HG02610 (cell line): ENCODE data around the gene EEIG1.

Source experiments
- ATAC-seq: cut with Tn5 transposase; IDR thresholded peaks from one replicate; pipeline ENCODE4 v1.9.1; 2021; ENCODE audit warnings: mild to moderate bottlenecking, moderate library complexity; ENCODE audit not compliant: unreplicated experiment

The EEIG1 gene

DNA sequence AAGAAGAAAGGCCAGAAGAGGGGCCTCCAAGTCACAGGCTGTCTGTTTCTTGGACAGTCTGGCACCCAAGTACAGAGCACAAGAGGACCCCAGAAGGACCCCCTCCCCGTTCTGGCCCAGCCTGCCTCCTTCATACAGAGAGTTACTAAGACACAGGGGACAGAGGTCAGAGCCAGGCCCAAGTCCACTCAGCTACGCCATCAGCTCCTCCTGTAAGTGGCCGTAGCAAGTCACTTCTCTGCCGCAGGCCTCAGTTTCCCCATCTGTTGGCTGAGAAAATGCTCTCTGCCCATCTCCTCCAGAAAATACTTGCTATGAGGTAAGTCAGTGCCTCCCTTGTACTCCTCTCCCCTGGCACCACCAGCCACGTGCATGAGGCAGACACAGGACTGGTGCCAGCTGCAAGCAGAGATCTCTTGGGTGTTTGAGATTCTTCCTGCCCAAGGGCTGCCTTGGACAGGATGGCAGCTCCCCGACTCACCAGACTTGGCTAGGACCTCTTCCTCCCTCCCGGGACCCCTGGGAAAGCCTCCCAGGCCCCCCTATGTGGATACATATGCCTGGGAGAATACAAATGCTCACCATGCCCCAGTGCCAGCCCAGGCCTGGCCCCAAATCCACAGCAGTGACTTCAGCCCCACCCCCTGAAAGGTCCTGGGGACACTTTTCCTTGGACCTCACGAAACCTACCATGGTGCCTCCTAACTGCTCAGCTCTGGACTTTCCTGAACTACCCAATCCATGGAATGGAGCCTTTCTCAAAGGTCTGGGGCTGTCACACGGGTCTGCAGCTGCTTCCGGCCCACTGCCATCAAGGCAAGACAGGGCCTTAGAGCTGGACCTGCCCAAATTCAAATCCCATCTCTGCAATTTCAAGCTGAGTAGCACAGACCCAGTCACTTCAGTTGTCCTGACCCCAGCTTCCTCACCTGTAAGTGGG lies 5.1 kb downstream of the EEIG1 start:
- ATAC-seq: no peak

GRCh38 chr9:127974769-127975261 lies 6.0 kb downstream of the EEIG1 start:
- no peak for ATAC-seq

DNA sequence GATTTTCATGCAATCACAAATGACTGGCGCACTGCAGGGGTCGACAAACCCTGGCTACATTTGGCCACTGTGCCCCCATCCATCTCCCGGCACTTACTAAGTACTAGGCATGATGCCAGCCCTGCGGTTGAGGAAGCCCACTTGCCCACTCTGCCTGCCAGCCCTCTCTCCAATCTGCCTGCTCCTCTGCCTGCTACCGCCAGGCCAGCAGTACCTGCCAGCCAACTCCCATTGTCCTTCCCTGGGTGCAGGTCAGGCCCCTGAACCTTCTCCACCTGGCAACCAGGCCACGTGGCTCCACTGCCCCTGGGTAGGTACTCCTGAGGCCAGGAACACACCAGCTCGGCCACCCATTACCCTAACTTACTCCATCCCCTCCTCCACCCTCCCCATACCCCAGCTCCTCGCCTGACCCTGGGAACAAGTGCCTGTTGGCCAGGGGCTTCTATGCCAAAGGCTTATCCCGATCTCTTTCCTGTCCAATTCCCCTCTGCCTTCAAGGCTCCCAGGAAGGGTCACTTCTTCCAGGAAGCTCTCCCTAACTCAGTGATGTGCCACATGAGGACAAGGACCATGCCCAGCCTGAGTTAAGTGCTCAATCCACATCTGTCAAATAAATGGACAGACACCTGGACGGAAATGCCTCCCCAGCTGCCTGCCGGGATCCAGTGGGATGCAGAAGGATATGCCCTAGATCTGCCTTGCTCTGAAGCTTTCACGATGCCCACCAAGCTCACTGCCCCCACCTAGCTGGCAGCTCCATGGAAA lies 6.6 kb downstream of the EEIG1 start:
- ATAC-seq: no peak

DNA sequence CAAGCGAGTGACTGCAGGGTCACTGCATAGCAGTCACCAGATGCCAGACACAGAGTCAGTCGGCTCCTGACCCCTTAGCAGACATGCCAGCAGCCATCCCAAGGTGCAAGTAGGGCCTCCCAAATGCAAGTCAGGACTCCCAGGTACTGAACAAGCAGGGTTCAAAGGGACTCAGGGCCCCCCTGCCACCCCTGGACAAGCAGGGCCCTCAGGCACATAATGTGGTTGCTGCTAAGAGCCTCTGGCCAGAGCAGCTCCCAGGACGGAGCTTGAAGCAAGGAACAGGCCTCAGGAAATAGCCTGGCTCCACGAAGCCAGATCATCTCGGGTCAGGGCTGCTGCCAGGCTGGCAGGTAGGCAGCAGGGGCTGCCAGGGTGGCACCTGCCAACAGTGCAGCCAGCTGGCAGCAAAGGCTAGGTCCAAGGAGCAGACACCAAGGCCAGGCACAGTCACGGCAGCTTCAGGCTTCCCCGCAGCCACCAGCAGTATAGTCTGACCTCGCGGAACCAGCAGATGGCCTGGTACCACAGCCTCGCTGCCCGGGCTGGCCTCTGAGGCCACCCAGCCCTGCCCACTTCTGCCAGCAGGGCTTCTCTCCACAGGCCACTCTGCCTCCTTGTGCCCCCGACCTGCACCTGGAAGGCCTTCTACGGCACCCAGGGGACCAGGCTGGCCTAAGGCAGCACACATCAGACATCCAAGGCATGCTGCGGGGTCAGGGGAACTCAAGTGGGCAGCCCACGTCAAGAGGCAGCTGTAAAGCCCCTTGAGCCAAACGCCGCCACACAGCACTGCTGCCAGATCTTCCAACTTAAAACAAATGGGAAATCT lies 7.4 kb downstream of the EEIG1 start:
- no peak for ATAC-seq

- ATAC-seq: no peak
These were observed 8.4 kb downstream of the EEIG1 start for GRCh38 chr9:127972236-127972871.

GRCh38 chr9:127971357-127972235 lies 9.2 kb downstream of the EEIG1 start:
- no peak for ATAC-seq

DNA sequence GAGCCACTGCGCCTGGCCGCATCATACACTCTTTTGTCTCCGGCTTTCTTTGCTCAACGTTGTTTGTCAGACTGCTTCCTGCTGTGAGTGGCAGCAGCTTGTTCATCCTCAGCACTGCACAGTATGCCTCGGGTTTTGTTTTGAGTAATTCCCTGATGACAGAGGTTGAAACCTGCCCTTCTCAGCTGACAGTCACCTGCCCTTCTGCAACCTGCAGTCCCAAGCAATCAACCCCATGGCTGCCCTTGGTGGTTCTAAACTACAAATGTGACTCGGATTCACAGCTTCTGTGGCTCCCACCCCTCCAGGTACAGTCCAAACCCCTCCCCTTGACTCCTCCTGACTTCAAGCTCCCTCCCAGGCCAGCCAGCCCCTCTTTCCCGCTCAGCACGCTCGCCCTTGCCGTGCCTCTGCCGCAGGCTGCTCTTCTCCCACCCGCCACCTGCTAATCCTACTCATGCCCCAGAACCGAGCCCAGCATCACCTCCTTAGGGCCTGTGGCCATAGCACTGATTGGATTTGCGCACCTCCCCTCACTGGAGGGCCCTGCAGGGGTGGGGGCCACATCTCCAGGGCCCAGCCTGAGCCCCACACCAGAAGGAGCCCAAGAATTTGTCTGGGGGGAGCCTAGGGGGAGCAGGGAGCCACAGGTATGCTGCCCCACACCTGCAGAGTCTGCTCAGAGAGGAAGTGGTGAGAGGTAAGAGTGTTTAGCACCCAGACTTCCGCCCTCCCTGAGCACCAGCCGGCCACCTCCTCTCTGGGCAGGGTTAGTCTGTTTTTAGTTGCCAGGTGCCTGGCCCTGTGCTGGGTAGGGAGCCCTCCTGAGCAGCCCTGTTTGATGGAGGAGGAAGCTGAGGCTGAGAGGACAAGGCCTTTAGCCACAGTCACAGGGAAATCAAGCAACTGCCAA lies 10.1 kb downstream of the EEIG1 start:
- peak; percentile 84 for ATAC-seq

DNA sequence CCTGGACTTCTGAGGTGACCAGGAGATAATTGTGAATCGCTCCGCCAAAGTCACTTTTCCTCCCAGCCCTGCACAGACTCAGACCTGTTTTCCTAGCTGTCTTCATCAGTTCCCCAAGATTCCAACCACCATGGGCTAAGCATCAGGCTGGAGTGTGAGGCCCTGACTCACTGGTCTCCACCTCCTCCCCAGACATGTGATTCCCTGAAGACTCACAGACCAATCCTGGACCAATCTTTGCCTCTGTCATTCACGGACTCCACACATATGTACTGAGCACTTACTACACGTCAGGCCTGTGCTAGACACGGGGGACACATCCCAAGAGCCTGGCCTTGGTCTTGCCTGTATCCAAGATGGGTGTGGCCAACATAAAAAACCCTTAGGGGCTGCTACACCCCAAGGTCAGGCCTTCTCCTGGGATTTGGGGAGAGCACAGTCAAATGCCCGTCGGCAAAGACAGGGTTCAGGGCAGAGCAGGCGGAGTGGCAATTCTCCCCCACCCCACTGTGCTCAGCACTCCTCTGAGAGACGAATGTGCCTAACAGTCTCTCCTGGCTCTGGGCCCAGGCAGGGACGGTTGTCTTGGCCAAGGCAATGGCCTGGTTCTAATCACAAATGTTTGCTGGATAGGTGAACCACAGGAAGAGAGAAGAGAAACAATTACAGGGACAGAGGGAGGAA lies 11.9 kb downstream of the EEIG1 start:
- no peak for ATAC-seq

- no peak for ATAC-seq
These were observed 12.7 kb downstream of the EEIG1 start for GRCh38 chr9:127968042-127968441.

DNA sequence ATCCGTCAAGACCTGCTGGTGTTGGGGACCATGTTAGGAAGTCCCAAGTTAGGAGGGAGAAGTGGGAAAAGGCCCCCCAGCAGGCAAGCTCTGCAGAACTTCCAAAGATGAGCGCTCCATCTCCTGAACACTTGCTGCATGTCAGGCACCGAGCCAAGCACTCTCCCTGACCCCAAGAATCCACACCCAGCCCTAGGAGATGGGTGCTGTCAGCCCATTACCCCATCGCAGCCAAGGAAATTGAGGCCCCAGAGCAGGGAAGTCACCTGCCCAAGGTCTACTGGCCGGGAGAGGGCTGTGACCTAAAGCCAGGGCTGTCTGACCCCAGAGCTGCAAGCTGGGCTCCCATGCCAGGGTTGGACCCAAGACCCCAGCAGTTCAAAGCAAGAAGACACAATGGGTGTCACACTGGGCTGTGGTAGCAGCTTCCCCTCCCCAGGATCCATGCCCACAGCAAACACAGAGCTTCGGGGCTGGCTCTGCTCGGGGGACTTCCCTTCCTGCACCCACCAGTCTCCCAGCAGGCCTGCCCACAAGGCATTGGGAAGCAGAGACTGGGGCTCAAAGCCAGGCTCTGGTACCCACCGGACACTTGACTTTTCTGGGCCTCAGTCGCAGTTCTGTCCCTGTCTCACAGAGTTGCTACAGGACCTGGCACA lies 13.5 kb downstream of the EEIG1 start:
- no peak for ATAC-seq

DNA sequence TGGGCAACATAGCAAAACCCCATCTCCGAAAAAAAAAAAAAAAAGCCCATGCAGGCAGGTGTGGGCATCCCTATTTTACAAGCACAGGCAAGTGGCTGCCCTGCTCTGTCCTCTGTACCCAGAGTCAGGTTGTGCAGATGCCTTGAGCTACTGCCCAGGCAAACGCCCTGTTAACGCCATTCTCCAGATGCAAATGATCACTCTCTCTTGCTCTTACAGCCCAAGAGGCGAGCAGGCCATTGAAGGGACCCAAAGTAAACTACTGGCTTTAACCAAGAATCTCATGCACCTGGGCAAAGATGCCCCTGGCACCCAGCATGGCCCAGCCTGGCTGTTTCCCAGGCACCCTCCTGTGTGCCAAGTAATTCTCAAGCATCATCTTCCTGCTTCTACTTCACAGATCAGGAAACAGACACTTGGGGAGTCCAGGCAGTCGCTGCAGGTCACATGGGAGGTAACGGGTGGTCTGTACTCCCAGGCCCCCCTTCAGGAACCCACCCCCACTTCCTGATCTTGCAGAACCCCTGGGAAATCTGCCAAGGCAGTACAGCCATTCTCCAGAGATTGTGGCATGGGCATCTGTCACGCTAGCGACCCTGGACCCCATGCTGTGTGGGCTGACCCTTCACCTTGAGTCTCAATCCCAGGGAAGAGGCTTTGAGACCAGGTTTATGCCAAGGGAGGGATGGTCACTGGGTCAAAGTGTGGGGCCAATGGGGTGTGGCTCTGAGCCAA lies 14.2 kb downstream of the EEIG1 start:
- no peak for ATAC-seq

GRCh38 chr9:127965953-127966352 lies 14.8 kb downstream of the EEIG1 start:
- no peak for ATAC-seq

DNA sequence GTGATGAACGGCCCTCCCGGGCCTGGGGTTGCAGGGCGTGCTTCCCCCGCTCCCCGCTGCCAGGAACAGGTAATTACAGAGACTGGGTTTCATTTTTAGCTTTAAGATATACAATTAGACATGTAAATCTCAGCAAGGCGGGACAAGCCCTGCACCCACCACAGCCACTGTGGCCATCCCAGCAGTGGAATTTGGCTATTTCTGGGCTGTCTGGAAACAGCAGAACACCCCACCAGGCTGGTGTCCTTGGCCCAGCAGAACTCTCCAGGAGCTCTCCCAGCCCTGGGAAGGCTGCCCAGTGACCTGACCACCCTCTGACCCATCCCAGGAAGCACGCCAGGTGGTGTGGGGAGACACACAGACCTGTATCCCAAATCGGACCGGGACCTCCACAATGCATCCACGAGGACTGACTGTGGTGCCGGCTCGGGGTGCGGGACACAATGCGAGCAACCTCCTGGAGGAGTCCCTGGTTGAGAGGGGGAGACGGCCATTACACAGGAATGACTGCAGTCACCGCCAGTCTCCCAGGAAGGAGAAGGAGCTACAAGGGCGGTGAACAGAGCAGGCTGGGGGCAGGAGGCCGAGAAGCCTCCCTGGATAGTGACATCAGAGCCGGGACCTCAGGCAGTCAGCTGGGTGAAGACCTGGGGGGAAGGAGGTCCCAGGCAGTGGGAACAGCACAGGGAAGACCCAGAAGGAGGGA lies 17.3 kb downstream of the EEIG1 start:
- no peak for ATAC-seq

DNA sequence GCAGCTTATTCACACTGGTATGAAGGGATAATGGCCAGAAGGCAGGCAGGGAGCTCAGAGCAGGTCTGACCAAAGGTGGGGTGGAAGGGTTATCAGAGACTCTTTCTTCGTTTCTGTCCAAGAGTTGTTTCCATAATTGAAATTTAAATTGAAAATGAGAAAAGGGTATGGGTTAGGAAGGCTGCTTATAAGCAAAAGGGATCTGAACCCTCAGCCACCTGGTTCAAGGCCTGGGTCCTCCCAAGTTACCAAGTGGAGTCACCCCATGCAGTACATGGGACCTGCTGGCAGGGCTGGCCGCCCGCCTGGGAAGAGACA lies 17.8 kb downstream of the EEIG1 start:
- ATAC-seq: no peak

DNA sequence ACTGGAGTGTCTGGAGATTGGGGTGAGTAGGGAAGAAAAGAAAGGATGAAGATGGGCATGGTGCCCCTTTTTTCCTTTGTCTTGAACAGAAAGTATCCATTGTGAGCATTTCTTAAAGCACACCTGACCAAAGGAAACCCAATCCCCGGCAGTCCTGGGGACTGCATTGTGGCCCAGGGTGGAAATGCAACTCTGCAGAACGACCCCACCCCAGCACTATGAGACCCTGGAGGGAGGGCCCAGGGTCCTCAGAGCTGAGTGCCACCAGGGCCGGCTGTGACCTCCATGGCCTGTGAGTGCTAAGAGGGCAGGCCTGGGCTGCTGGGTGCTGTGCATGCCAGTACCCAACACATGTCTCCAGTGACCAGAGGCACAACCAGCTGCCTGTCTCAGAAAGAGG lies 18.5 kb downstream of the EEIG1 start:
- no peak for ATAC-seq

DNA sequence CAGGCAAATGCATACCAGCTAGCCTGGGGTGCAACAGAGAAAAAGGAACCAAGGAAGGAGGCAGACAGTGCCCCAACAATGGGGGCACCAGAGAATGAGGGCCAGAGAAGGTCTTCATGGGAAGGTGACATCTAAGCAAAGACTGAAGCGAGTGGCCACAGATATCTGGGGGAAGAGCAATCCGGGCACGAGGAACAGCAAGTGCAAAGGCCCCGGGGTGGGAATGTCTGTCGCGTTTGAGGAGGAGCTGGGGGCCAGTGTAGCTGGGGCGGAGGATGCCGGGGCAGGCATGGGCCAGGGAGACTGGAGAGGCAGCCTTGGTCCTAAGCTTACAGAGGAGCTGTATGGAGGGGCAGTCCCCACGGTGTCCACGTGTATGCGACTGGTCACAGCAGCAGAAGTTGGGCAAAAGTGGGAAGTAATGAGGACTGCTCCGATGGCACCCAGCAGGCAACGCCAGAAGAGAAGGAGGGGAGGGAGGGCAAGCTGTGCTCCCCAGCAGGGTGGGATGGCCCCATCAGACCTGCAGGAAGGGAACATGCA lies 19.1 kb downstream of the EEIG1 start:
- no peak for ATAC-seq
